ENCODE data around the gene RTEL1.

Gene RTEL1

DNA sequence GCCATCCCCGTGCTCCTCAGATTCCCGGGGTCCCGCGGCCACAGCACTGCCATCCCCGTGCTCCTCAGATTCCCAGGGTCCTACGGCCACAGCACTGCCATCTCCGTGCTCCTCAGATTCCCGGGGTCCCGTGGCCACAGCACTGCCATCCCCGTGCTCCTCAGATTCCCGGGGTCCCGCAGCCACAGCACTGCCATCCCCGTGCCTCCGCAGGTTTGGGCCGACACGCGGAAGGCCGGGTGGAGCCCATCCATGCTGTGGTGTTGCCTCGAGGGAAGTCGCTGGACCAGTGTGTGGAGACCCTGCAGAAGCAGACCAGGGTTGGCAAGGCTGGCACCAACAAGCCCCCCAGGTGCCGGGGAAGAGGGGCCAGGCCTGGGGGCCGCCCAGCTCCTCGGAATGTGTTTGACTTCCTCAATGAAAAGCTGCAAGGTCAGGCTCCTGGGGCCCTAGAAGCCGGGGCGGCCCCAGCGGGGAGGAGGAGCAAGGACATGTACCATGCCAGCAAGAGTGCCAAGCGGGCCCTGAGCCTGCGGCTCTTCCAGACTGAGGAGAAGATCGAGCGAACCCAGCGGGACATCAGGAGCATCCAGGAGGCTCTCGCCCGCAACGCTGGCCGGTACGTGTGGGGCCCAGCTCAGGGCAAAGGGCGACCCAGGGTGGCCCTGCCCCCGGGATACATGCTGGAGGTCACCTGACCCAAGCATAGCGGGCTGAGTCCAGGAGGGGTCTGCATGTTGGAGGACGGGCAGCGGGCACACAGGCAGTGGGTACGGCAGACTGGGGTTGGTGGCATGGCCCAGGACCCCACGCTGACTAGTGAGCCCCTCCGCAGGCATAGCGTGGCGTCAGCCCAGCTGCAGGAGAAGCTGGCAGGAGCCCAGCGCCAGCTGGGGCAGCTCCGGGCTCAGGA, 77.1 kb downstream of the RTEL1 start (continued):
- no peak for TF ChIP-seq ARNTL (CRISPR knock-in tag; IDR thresholded peaks at IDR 0.05; ENCODE audit: borderline replicate concordance, low read depth)
- no peak for TF ChIP-seq ZNF8 (CRISPR knock-in tag; IDR thresholded peaks at IDR 0.05)
- TF ChIP-seq BACH2 (CRISPR knock-in tag; IDR thresholded peaks at IDR 0.05; ENCODE audit: borderline replicate concordance), result no peak
- TF ChIP-seq OSR1 (CRISPR knock-in tag; IDR thresholded peaks at IDR 0.05), result no peak
- TF ChIP-seq PPARA (CRISPR knock-in tag; IDR thresholded peaks at IDR 0.05; ENCODE audit: borderline replicate concordance), result no peak

DNA sequence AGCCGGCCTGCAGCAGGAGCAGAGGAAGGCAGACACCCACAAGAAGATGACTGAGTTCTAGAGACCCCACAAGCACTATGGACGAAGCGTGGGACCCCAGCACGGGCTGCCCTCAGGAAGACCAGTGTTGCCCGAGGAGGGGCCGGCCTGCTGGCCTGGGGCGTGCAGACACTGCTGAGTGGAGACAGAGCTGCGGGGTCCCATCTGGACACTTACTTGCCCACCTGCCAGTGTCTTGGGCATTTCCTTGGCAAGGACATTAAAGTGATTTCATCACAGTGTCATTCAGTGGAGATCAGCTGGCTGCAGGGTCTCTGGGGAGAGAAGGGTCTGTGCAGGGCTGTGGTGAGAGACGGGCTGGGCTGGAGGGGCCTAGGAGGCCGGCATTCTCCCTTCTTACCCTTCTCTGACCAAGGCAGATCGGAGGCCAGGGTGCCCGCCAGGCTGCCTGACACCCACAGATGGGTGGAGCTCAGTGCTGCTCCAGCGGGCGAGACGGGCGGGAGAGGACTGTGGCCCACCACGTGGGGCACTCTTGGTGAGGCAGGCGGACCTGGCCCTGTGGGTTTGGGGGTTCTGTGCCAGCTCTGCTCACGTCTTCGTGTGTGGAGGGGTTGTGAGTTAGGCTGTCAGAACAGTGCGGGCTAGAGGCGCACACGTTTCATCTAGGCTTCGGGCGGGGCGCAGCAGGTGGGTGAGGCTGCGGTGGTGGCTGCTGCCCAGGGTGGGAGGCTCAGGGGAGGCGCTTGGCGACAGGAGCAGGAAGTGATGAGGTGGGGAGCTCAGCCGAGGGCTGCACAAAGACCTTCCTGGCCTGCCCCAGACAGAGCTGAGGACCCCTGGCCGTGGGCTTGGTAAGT, 78.0 kb downstream of the RTEL1 start, which contains the start of gene LIME1:
TSS of gene LIME1 (plus strand) at position 806 of the 860 bp plus-strand sequence. CDS start 886 bp downstream, outside the sequence.
- ATAC-seq, result no peak
- TF ChIP-seq OSR1 (CRISPR knock-in tag; IDR thresholded peaks at IDR 0.05), result no peak
- TF ChIP-seq POU6F1 (CRISPR knock-in tag; IDR thresholded peaks at IDR 0.05; ENCODE audit: borderline replicate concordance, low read depth), result no peak
- TF ChIP-seq, protein P1, sequence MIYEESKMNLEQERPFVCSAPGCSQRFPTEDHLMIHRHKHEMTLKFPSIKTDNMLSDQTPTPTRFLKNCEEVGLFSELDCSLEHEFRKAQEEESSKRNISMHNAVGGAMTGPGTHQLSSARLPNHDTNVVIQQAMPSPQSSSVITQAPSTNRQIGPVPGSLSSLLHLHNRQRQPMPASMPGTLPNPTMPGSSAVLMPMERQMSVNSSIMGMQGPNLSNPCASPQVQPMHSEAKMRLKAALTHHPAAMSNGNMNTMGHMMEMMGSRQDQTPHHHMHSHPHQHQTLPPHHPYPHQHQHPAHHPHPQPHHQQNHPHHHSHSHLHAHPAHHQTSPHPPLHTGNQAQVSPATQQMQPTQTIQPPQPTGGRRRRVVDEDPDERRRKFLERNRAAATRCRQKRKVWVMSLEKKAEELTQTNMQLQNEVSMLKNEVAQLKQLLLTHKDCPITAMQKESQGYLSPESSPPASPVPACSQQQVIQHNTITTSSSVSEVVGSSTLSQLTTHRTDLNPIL (CRISPR knock-in tag; IDR thresholded peaks at IDR 0.05; ENCODE audit: low read depth), result no peak
- TF ChIP-seq ZC3H10 (CRISPR knock-in tag; IDR thresholded peaks at IDR 0.05), result no peak
- no peak for TF ChIP-seq CSRNP3 (CRISPR knock-in tag; IDR thresholded peaks at IDR 0.05)
- TF ChIP-seq SNAI2 (CRISPR knock-in tag; IDR thresholded peaks at IDR 0.05), result no peak
- no peak for TF ChIP-seq ESRRG (CRISPR knock-in tag; IDR thresholded peaks at IDR 0.05)
- no peak for TF ChIP-seq ARNTL (CRISPR knock-in tag; IDR thresholded peaks at IDR 0.05; ENCODE audit: borderline replicate concordance, low read depth)

GRCh38 chr20:63736893-63737694, 79.0 kb downstream of the RTEL1 start:
- ATAC-seq, result no peak
- TF ChIP-seq ISL1 (CRISPR knock-in tag; IDR thresholded peaks at IDR 0.05) (no peak), PPARA (CRISPR knock-in tag; IDR thresholded peaks at IDR 0.05; ENCODE audit: borderline replicate concordance) (no peak), ESRRG (CRISPR knock-in tag; IDR thresholded peaks at IDR 0.05) (no peak), CSRNP3 (CRISPR knock-in tag; IDR thresholded peaks at IDR 0.05) (no peak), TCF4 (CRISPR knock-in tag; IDR thresholded peaks at IDR 0.05; ENCODE audit: borderline replicate concordance) (no peak), ZNF8 (CRISPR knock-in tag; IDR thresholded peaks at IDR 0.05) (no peak)
- TF ChIP-seq, protein P1 (CRISPR knock-in tag; IDR thresholded peaks at IDR 0.05; ENCODE audit: low read depth), result no peak
- TF ChIP-seq, protein P2, sequence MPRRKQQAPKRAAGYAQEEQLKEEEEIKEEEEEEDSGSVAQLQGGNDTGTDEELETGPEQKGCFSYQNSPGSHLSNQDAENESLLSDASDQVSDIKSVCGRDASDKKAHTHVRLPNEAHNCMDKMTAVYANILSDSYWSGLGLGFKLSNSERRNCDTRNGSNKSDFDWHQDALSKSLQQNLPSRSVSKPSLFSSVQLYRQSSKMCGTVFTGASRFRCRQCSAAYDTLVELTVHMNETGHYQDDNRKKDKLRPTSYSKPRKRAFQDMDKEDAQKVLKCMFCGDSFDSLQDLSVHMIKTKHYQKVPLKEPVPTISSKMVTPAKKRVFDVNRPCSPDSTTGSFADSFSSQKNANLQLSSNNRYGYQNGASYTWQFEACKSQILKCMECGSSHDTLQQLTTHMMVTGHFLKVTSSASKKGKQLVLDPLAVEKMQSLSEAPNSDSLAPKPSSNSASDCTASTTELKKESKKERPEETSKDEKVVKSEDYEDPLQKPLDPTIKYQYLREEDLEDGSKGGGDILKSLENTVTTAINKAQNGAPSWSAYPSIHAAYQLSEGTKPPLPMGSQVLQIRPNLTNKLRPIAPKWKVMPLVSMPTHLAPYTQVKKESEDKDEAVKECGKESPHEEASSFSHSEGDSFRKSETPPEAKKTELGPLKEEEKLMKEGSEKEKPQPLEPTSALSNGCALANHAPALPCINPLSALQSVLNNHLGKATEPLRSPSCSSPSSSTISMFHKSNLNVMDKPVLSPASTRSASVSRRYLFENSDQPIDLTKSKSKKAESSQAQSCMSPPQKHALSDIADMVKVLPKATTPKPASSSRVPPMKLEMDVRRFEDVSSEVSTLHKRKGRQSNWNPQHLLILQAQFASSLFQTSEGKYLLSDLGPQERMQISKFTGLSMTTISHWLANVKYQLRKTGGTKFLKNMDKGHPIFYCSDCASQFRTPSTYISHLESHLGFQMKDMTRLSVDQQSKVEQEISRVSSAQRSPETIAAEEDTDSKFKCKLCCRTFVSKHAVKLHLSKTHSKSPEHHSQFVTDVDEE (CRISPR knock-in tag; IDR thresholded peaks at IDR 0.05), result no peak

Measured in SK-N-SH treated with all-trans-retinoic acid at 6 μM for 48 hours (cell line).